ENCODE data around the gene ENTPD3.

ENTPD3 gene

GRCh38 chr3:40407611-40408010 is 20.6 kb downstream of the ENTPD3 start:
- TF ChIP-seq CTCF (IDR thresholded peaks at IDR 0.05), result no peak

GRCh38 chr3:40414270-40414669 is 27.3 kb downstream of the ENTPD3 start:
- TF ChIP-seq CTCF (IDR thresholded peaks at IDR 0.05), result no peak

- no peak for TF ChIP-seq CTCF (IDR thresholded peaks at IDR 0.05)
Observed at GRCh38 chr3:40417845-40418543, 31.0 kb downstream of the ENTPD3 start.

- no peak for TF ChIP-seq CTCF (IDR thresholded peaks at IDR 0.05)
Observed at GRCh38 chr3:40422861-40423260, 35.9 kb downstream of the ENTPD3 start.

GRCh38 chr3:40427045-40427669 is 40.2 kb downstream of the ENTPD3 start:
- TF ChIP-seq CTCF (IDR thresholded peaks at IDR 0.05), result no peak

- TF ChIP-seq CTCF (IDR thresholded peaks at IDR 0.05), result peak; percentile 16; the same call in 1 of the 2 replicates
Observed at GRCh38 chr3:40432793-40433192, 45.8 kb downstream of the ENTPD3 start.

- TF ChIP-seq CTCF (IDR thresholded peaks at IDR 0.05), result no peak
Observed at GRCh38 chr3:40437889-40438288, 50.9 kb downstream of the ENTPD3 start.
